GOT3 (cell line): ENCODE data around the gene REV3L.
"Not testable (repeated sequence)": the region's sequence is repeated elsewhere in the genome, so short reads cannot be mapped to it uniquely, and the experiment has no call there.

ENCODE experiments used
- DNase-seq: peaks from one replicate; lab custom pipeline; 2025; ENCODE audit warnings: mixed read lengths; lab: John Stamatoyannopoulos, UW

Gene REV3L

GRCh38 chr6:111361648-111362047 is 121.4 kb downstream of the REV3L start:
- DNase-seq = no peak

- DNase-seq = no peak
Measured at GRCh38 chr6:111358454-111358853, 124.6 kb downstream of the REV3L start.

- no peak for DNase-seq
Measured at GRCh38 chr6:111357705-111358104, 125.3 kb downstream of the REV3L start.

GRCh38 chr6:111356551-111356950 is 126.5 kb downstream of the REV3L start:
- no peak for DNase-seq

- DNase-seq = no peak
Measured at GRCh38 chr6:111354758-111355555, 128.1 kb downstream of the REV3L start.

GRCh38 chr6:111353912-111354462 is 129.0 kb downstream of the REV3L start:
- no peak for DNase-seq

- DNase-seq = no peak
Measured at GRCh38 chr6:111347589-111347988, 135.4 kb downstream of the REV3L start.

GRCh38 chr6:111342913-111343312 is 140.1 kb downstream of the REV3L start:
- DNase-seq = no peak

- DNase-seq = no peak
Measured at GRCh38 chr6:111339294-111339693, 143.7 kb downstream of the REV3L start.

GRCh38 chr6:111338843-111339242 is 144.2 kb downstream of the REV3L start:
- DNase-seq = no peak

GRCh38 chr6:111337829-111338236 is 145.2 kb downstream of the REV3L start:
- DNase-seq = no peak

GRCh38 chr6:111329882-111330633 is 153.0 kb downstream of the REV3L start:
- no peak for DNase-seq

- DNase-seq = no peak
Measured at GRCh38 chr6:111326563-111326962, 156.5 kb downstream of the REV3L start.

- no peak for DNase-seq
Measured at GRCh38 chr6:111322145-111322544, 160.9 kb downstream of the REV3L start.

GRCh38 chr6:111307950-111308349 is 175.1 kb downstream of the REV3L start:
- not testable (repeated sequence) for DNase-seq

- no peak for DNase-seq
Measured at GRCh38 chr6:111307275-111307858, 175.7 kb downstream of the REV3L start.

- no peak for DNase-seq
Measured at GRCh38 chr6:111306104-111306888, 176.7 kb downstream of the REV3L start.

- DNase-seq = no peak
Measured at GRCh38 chr6:111301946-111302345, 181.1 kb downstream of the REV3L start.

- DNase-seq = not testable (repeated sequence)
Measured at GRCh38 chr6:111300938-111301800, 181.8 kb downstream of the REV3L start.

- no peak for DNase-seq
Measured at GRCh38 chr6:111297776-111298175, 185.2 kb downstream of the REV3L start.
